ENCODE measurements around the gene NEMP2.

DNA sequence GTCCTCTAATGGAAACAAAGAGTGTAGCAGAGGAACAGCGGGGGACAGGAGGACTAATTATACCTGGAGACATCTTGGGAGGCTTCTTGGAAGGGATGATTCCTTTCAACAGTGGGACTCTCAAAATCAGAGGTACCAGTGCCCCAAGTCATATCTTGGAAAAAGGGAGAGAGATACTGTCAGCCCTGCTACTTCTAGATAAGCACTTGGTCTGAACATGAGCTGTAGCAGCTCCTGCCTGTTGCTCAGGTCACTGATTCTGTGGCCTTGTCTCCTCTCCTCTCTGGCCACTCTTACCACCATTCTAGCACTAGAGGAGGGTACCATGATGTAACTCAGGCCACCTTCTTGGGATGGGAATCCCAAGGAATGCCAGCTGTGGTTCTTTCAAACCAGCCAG lies 71.9 kb downstream of the NEMP2 start:
- no peak for TF ChIP-seq POLR2A (IDR thresholded peaks at IDR 0.05)
- TF ChIP-seq, protein P1, sequence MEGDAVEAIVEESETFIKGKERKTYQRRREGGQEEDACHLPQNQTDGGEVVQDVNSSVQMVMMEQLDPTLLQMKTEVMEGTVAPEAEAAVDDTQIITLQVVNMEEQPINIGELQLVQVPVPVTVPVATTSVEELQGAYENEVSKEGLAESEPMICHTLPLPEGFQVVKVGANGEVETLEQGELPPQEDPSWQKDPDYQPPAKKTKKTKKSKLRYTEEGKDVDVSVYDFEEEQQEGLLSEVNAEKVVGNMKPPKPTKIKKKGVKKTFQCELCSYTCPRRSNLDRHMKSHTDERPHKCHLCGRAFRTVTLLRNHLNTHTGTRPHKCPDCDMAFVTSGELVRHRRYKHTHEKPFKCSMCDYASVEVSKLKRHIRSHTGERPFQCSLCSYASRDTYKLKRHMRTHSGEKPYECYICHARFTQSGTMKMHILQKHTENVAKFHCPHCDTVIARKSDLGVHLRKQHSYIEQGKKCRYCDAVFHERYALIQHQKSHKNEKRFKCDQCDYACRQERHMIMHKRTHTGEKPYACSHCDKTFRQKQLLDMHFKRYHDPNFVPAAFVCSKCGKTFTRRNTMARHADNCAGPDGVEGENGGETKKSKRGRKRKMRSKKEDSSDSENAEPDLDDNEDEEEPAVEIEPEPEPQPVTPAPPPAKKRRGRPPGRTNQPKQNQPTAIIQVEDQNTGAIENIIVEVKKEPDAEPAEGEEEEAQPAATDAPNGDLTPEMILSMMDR (IDR thresholded peaks at IDR 0.05), result no peak

All from suprapubic skin (tissue), 3 donors.